ENCODE measurements around the gene ADAM23.

Gene ADAM23

GRCh38 chr2:206443735-206444527, 599 bp downstream of the ADAM23 start:
- DNase-seq: no peak

GRCh38 chr2:206445948-206446347, 2.6 kb downstream of the ADAM23 start:
- DNase-seq: no peak

DNA sequence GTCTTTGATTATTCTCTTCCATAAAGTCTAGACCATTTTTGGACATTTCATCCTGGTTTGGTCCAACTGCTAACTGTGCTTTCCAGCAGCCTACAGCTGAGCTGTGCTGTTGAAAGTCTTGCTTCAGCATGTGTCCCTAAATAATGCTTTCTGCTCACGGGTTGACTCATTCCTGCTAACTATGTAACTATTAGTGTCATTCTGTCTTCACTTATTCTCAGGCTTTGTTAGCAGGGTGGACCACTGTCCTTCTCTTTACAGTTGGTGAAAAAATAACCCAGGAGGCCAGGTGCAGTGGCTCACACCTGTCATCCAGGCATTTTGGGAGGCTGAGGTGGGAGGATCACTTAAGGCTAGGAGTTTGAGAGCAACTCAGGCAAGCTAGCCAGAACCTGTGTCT, 8.9 kb downstream of the ADAM23 start:
- no peak for DNase-seq

GRCh38 chr2:206452750-206453149, 9.4 kb downstream of the ADAM23 start:
- no peak for DNase-seq

DNA sequence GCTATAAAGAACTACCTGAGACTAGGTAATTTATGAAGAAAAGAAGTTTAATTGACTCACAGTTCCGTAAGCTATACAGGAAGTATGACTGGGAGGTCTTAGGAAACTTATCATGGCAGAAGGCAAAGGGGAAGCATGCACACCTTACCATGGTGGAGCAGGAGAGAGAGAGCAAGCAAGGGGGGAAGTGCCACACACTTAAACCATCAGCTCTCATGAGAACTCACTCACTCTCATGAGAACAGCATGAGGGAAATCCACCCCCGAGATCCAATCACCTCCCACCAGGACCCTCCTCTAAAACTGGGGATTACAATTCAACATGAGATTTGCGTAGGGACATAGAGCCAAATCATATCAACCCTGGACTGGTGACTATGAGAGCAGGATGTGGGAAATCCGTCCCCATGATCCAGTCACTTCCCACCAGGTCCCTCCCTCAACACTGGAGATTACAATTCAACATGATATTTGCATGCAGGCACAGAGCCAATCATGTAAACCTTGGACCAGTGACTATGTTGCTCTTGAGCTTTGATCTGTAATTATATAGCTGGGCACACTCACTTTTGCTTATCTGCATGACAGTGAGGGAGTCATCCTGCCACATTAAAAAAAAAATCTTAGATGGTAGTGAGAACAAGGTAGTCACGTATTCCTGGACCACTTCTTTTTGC, 12.9 kb downstream of the ADAM23 start:
- DNase-seq: no peak

- DNase-seq: no peak
Observed at GRCh38 chr2:206457188-206457634, 13.9 kb downstream of the ADAM23 start.

- DNase-seq: no peak
Observed at GRCh38 chr2:206462240-206462854, 19.0 kb downstream of the ADAM23 start.

DNA sequence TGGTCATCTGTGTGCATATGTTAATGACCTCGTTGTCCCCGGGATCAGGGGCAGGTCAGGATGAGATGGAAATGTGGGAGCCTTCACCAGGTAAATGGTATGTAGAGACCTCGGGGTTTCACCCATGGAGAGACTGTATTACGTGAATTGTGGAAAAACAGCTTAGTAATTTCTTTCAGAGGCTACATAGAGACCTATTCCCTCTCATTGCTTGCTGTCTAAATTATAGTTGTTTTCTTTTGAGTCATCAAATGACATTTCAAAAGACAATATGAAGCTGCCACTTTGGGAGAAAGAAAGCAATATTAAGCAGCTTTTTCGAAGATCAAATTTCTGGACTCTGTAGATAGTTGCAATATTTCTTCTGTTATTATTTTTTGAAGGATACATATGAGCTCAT, 20.4 kb downstream of the ADAM23 start:
- DNase-seq: no peak

DNA sequence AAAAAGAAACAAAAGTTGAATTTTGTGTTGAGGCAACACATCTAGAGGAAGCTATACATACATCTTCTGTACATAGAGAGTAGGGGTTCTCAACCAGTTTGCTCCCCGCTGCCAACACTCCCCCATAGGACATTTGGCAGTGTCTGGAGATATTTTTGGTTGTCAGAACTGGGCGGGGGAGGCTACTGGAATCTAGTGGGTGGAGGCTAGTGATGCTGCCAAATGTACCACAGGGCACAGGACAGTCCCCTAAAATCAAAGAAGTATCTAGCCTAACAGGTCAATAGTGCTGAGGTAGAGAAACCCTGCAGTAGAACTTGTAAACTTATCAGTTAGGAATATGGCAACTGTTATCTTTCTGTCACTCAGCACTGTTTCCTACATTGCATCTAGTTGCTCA, 21.3 kb downstream of the ADAM23 start:
- no peak for DNase-seq

- DNase-seq: no peak
Observed at GRCh38 chr2:206471524-206472062, 28.3 kb downstream of the ADAM23 start.

DNA sequence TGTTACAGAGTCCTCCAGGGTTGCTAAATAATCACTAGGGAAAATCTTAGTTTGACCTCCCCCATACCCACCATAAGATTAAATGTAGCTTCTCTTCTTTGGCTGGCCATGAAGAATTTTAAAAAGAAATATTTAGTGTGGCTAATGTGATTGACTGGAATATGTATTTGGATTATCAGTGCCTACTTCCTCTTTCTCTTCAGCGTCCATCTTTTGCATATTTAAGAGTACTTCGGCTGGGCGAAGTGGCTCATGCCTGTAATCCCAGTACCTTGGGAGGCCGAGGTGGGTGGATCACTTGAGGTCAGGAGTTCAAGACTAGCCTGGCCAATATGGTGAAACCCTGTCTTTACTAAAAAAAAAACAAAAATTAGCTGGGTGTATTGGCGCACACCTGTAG, 28.8 kb downstream of the ADAM23 start:
- DNase-seq: no peak

GRCh38 chr2:206474099-206474498, 30.8 kb downstream of the ADAM23 start:
- no peak for DNase-seq

- DNase-seq: no peak
Observed at GRCh38 chr2:206477296-206477695, 34.0 kb downstream of the ADAM23 start.

GRCh38 chr2:206478340-206478739, 35.0 kb downstream of the ADAM23 start:
- DNase-seq: no peak

DNA sequence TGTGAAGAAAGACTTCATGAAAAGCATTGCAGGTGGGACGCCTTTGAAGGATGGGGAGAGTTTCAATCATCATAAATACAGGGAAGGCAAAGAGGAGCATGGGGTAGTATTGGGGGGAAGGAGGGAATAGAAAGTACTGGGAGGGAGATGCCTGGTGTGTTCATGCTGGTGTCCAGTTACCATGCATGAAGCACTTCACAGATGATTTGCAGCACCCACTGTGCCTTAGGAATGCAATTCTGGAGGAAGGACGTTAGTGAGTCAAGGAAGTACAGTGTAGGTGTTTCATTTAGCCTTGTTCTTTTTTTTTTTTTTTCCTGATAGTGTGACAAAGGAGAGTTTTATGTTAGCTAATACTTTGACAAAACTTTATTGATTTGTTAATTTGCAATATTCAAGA, 36.8 kb downstream of the ADAM23 start:
- no peak for DNase-seq

DNA sequence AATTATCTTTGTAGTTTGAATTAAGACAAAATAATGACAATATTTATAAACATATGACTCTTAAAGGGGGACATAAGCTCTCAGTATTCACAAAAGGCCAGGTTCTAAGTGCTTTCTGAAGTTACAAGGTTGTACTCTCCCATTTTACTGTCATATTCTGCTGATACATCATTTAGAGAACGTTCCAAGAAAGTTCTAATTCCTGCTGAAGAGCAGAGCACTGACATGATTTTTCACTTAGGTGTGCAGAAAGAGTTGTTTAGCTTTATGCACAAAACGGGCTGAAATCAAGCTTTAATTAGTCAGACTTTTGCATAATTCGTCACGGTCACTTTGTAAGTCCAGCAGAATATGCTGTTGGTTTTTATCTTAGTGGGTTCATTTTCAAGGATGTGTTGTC, 37.3 kb downstream of the ADAM23 start:
- DNase-seq: no peak

DNA sequence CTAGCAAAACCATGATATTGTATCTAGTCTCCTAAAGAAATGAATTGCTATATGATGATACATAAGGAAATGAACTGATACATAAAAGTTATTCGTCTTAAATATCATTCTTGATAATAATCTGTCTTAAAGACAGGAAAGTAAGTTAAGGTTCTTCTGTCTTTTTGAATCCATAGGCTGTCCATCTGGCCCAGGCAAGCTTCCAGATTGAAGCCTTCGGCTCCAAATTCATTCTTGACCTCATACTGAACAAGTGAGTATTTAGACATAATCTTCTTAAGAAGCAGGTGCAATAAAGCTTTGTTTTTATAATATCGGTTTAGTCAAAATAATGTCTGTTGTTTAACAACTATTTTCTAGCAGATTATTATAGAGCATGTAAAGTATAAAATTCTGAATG, 37.7 kb downstream of the ADAM23 start:
- no peak for DNase-seq

DNA sequence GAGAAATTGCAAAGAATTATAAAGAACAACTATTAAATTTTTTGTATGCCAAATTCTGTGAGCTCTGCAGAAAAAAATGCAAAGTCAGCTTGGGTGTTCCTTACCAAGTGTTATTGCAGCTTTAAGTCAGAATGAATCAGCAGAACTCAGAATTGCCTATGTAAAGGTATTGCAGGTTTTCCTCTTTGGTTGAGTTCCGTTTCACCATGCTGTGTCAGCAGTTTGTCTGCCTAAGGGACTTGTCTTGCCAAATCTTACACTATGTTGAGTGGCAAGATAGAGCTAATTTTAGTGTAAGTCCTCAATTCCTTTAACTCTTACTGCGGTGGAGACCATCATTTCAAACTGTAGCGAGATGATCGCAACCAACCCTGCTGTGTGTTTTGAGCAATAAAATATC, 38.8 kb downstream of the ADAM23 start:
- DNase-seq: no peak

- DNase-seq: no peak
Observed at GRCh38 chr2:206482633-206483032, 39.3 kb downstream of the ADAM23 start.

DNA sequence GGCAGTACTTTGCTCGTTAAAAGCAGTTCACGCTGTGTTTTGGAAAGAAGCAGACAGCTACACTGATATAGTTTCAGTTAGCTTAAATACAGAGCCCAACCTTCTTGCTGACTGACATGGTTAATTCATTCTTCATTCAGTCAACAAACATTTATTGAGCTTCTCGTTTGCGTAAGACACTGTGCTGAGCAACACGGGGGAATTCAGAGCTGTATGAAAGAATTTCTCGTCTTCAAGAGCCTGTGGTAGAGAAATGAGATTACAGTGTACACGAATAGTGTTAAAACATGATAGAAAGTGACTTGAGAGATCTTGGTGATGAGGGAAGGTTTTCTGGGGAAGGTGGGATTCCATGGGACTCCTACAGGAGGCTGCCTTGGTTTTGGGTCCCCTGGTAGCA, 44.7 kb downstream of the ADAM23 start:
- no peak for DNase-seq

DNA sequence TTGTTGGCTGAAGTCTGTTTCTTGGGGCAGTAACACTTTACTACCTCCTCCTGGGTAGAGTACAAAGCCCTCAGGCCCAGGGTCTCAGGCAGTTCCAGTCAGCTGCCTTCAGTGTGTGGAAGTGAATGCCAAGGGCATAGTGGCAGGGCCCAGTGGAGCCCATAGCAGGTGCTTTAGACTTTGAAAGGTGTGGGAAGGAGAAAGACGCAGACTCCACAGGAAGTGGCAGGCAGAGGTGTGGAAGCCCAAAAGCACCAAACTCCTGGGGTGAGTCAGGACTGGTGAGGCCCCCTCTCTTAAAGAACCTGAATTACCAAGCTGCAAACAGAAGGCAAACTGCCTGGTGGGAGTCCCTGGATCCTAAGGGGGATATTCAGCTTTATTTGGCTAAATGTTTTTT, 45.3 kb downstream of the ADAM23 start:
- DNase-seq: no peak

- DNase-seq: no peak
Observed at GRCh38 chr2:206494061-206494460, 50.7 kb downstream of the ADAM23 start.

DNA sequence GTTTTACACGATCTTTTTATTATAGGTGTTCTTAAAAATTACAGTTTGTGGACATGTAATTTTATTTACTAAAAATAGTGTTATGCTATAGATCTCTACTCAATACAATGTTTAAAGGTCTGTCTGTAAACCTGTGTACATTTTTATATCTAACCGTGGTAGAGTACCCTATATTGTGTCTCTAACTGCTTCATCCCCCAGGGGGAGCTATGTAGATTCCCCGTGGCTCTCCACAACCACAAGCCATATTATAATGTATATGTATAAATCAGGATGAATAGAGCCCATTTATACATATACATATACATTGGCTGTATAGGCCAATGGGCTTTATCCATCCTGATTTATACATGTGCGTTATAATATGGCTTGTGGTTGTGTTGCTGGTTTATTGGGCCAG, 59.4 kb downstream of the ADAM23 start:
- DNase-seq: no peak

- no peak for DNase-seq
Observed at GRCh38 chr2:206511283-206511682, 68.0 kb downstream of the ADAM23 start.

Data from SW 1271 (cell line).